PC-3 (cell line): ENCODE measurements around the gene NFATC1. TPM values are rescaled to one million over a fixed set of nuclear protein-coding genes. Genes with fewer than 3 reads are reported as not detected.
"Not testable (repeated sequence)": the region's sequence is repeated elsewhere in the genome, so short reads cannot be mapped to it uniquely, and the experiment has no call there.

Experiments
- ATAC-seq: fragments of 200-7000 bp; cut with Tn5 transposase; 2 replicates; pipeline ENCODE4 v1.9.1; 2020; ENCODE audit warnings: mild to moderate bottlenecking, moderate library complexity
- BruUV-seq: library from RNA; stranded (reverse); fragments of 400-500 nt; replicated peaks from 2 replicates; lab custom pipeline; 2021; lab: Mats Ljungman, UMichigan
- CTCF ChIA-PET: fragments of 300-600 bp; sonication (Branson Sonifier 250); formaldehyde crosslinking; loops from one replicate; lab custom pipeline; 2022; ENCODE audit warnings: antibody characterized with exemption; lab: Charles Lee
- POLR2A ChIA-PET: fragments of 300-600 bp; sonication (Branson Sonifier 250); formaldehyde crosslinking; loops from one replicate; lab custom pipeline; 2022; ENCODE audit warnings: antibody characterized with exemption; ENCODE audit not compliant: unreplicated experiment; lab: Charles Lee
- DNase-seq: peaks from one replicate; pipeline ENCODE4 v3.0.0-alpha.2; 2015
- H2AFZ ChIP-seq: fragments of 300-600 bp; sonication (generic); 2 replicates; pipeline ENCODE4 v1.6.0; 2016; ENCODE audit warnings: antibody characterized with exemption, low read length
- H3F3A ChIP-seq: fragments of 300-600 bp; sonication (generic); one replicate; pipeline ENCODE4 v1.6.0; 2017; ENCODE audit warnings: antibody characterized with exemption, low read length, control low read depth, mild to moderate bottlenecking; ENCODE audit not compliant: unreplicated experiment
- H3K27ac ChIP-seq: fragments of 300-600 bp; sonication (generic); 2 replicates; pipeline ENCODE4 v1.5.1; 2016; ENCODE audit warnings: mild to moderate bottlenecking, low read length
- H3K27me3 ChIP-seq: fragments of 300-600 bp; sonication (generic); 2 replicates; pipeline ENCODE4 v1.6.1; 2016; ENCODE audit warnings: low read length, mixed read lengths
- H3K36me3 ChIP-seq: fragments of 300-600 bp; sonication (generic); 2 replicates; pipeline ENCODE4 v1.6.1; 2016; ENCODE audit warnings: low read depth, mixed run types, low read length, mixed read lengths
- H3K4me1 ChIP-seq: fragments of 300-600 bp; sonication (generic); 2 replicates; pipeline ENCODE4 v1.5.1; 2016; ENCODE audit warnings: low read length; ENCODE audit not compliant: insufficient read depth
- H3K4me2 ChIP-seq: fragments of 300-600 bp; sonication (generic); 2 replicates; pipeline ENCODE4 v1.6.0; 2016; ENCODE audit warnings: low read length
- H3K4me3 ChIP-seq: fragments of 300-600 bp; sonication (generic); 2 replicates; pipeline ENCODE4 v1.5.1; 2016; ENCODE audit warnings: mild to moderate bottlenecking, low read length, mixed read lengths
- H3K79me2 ChIP-seq: fragments of 300-600 bp; sonication (generic); 2 replicates; pipeline ENCODE4 v1.6.1; 2017; ENCODE audit warnings: low read length, mixed read lengths
- H3K9ac ChIP-seq: fragments of 300-600 bp; sonication (generic); 2 replicates; pipeline ENCODE4 v1.6.0; 2016; ENCODE audit warnings: mild to moderate bottlenecking, low read length
- H3K9me2 ChIP-seq: fragments of 300-600 bp; sonication (generic); replicated peaks from 2 replicates; pipeline ENCODE4 v1.6.1; 2016; ENCODE audit warnings: mixed run types, low read length, mixed read lengths
- H3K9me3 ChIP-seq: fragments of 300-600 bp; sonication (generic); 2 replicates; pipeline ENCODE4 v1.6.1; 2016; ENCODE audit warnings: low read length, mixed read lengths
- H4K20me1 ChIP-seq: fragments of 300-600 bp; sonication (generic); 2 replicates; pipeline ENCODE4 v1.6.1; 2016; ENCODE audit warnings: low read length, mixed read lengths
- EZH2 ChIP-seq: fragments of 300-600 bp; sonication (generic); IDR thresholded peaks from one replicate; pipeline ENCODE4 v1.6.1; 2017; ENCODE audit warnings: antibody characterized with exemption, mild to moderate bottlenecking, low read length; ENCODE audit not compliant: unreplicated experiment
- EZH2phosphoT487 ChIP-seq: fragments of 300-600 bp; sonication (generic); IDR thresholded peaks from 2 replicates; pipeline ENCODE4 v1.6.1; 2018; ENCODE audit warnings: mild to moderate bottlenecking, antibody characterized with exemption, low read length, borderline replicate concordance
- intact Hi-C: fragments of 100-400 bp; cut with micrococcal nuclease; formaldehyde crosslinking; loops from 2 replicates; pipeline ENCODE4 v1.9.0; 2023
- total RNA-seq: library from RNA; depleted of rRNA; stranded (reverse); fragments of >200 nt; gene quantifications from 2 replicates; pipeline ENCODE4 v1.2.3, GENCODE V29; 2014
- TF ChIP-seq, protein P1 (sequence below): fragments of 300-600 bp; sonication (generic); conservative IDR thresholded peaks from 2 replicates; pipeline ENCODE4 v1.5.1; 2017; ENCODE audit warnings: antibody characterized with exemption, low read depth, mild to moderate bottlenecking, low read length

Gene NFATC1
- total RNA-seq, 1 experiment from 2014 or later = 5.9 TPM

DNA sequence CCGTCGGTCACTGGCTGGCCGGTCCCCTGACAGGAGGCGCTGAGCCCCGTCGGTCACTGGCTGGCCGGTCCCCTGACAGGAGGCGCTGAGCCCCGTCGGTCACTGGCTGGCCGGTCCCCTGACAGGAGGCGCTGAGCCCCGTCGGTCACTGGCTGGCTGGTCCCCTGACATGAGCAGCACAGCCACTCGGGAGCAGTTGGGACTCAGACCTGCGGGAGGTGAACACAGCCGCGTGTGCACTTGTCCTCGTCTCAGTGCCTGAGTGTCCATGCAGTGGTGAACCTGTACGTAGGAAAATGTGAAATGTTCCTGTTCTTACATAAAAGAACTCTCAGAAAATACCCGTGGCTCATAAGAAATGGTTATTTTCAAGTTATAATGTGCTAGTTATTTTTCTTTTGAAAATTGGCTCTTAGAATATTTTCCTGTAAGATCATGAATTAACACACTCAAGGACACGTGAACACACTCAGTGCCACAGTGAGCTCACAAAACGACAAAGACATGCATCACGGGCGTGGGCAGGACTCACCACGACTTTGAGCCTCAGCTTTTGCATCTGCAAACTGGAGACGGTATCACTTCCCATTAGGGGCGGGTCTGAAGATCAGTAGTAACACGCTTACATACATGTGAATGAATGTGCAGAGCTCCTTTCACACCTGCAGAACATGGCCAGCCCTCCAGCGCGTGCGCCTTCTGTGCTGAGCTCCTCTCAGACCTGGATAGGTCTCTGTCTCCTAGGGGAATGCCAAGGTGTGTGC, 21.1 kb upstream of the NFATC1 start:
- H3K9me2 ChIP-seq = no peaks in the 10 kb centered on the region
- ChIA-PET CTCF (no interaction called here), POLR2A (no interaction called here)
- no peaks in the 10 kb centered on the region for H4K20me1 ChIP-seq
- no TSS peak for BruUV-seq
- H3K27ac ChIP-seq = no peak overlapping the region
- H2AFZ ChIP-seq = no peak overlapping the region
- no peak for TF ChIP-seq EZH2
- no peak for TF ChIP-seq EZH2phosphoT487
- TF ChIP-seq, protein P1, sequence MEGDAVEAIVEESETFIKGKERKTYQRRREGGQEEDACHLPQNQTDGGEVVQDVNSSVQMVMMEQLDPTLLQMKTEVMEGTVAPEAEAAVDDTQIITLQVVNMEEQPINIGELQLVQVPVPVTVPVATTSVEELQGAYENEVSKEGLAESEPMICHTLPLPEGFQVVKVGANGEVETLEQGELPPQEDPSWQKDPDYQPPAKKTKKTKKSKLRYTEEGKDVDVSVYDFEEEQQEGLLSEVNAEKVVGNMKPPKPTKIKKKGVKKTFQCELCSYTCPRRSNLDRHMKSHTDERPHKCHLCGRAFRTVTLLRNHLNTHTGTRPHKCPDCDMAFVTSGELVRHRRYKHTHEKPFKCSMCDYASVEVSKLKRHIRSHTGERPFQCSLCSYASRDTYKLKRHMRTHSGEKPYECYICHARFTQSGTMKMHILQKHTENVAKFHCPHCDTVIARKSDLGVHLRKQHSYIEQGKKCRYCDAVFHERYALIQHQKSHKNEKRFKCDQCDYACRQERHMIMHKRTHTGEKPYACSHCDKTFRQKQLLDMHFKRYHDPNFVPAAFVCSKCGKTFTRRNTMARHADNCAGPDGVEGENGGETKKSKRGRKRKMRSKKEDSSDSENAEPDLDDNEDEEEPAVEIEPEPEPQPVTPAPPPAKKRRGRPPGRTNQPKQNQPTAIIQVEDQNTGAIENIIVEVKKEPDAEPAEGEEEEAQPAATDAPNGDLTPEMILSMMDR = no peak
- H3F3A ChIP-seq = no peaks in the 10 kb centered on the region
- ATAC-seq (no peak), DNase-seq (no peak)
- H3K9ac ChIP-seq = no peak overlapping the region
- H3K79me2 ChIP-seq = no peaks in the 10 kb centered on the region
- no peaks in the 10 kb centered on the region for H3K27me3 ChIP-seq
- intact Hi-C loops = no loop called here
- peaks cover 4% of the 10 kb centered on the region; the same call in 1 of the 2 replicates for H3K4me1 ChIP-seq
- H3K36me3 ChIP-seq = no peaks in the 10 kb centered on the region
- H3K4me2 ChIP-seq = no peak overlapping the region
- H3K4me3 ChIP-seq = no peak overlapping the region
- H3K9me3 ChIP-seq = no peaks in the 10 kb centered on the region

GRCh38 chr18:79375441-79376154, 20.1 kb upstream of the NFATC1 start:
- ATAC-seq (no peak), DNase-seq (no peak)
- no peaks in the 10 kb centered on the region for H3K27me3 ChIP-seq
- no peaks in the 10 kb centered on the region for H3F3A ChIP-seq
- H2AFZ ChIP-seq = no peak overlapping the region
- intact Hi-C loops = no loop called here
- no peaks in the 10 kb centered on the region for H3K79me2 ChIP-seq
- no peaks in the 10 kb centered on the region for H3K9me2 ChIP-seq
- H3K4me3 ChIP-seq = no peak overlapping the region
- H3K36me3 ChIP-seq = no peaks in the 10 kb centered on the region
- no peaks in the 10 kb centered on the region for H3K9me3 ChIP-seq
- CTCF ChIA-PET = interaction anchor here (0.6 kb wide), 1 partner anchor 14 kb away, joined by 5 read pairs; no protein-coding TSS in a partner anchor
- H3K4me2 ChIP-seq = no peak overlapping the region
- no peaks in the 10 kb centered on the region for H4K20me1 ChIP-seq
- no peak overlapping the region for H3K9ac ChIP-seq
- TF ChIP-seq, protein P1 = no peak
- TF ChIP-seq EZH2phosphoT487 (no peak), EZH2 (no peak)
- peaks cover 4% of the 10 kb centered on the region; the same call in 1 of the 2 replicates for H3K4me1 ChIP-seq
- H3K27ac ChIP-seq = no peak overlapping the region
- no TSS peak for BruUV-seq
- POLR2A ChIA-PET = no interaction called here

GRCh38 chr18:79376661-79377060, 19.1 kb upstream of the NFATC1 start:
- H3K9ac ChIP-seq, H3F3A ChIP-seq, H3K9me2 ChIP-seq, H3K4me1 ChIP-seq, H2AFZ ChIP-seq, H3K36me3 ChIP-seq, H3K4me3 ChIP-seq, H4K20me1 ChIP-seq, H3K27me3 ChIP-seq, H3K27ac ChIP-seq, ATAC-seq, POLR2A ChIA-PET, H3K79me2 ChIP-seq, DNase-seq, intact Hi-C loops, H3K9me3 ChIP-seq, H3K4me2 ChIP-seq, BruUV-seq: not testable (repeated sequence)
- CTCF ChIA-PET = interaction anchor here (0.7 kb wide), 1 partner anchor 131 kb away, joined by 8 read pairs; no protein-coding TSS in a partner anchor
